Astrocyte (in vitro differentiated cells and primary cell): ENCODE measurements around the gene YBX3. TPM values are rescaled to one million over a fixed set of nuclear protein-coding genes. Genes with fewer than 3 reads are reported as not detected.

Experiments used
- DNase-seq: peaks from one replicate; pipeline ENCODE4 v3.0.0-alpha.2; 2010; ENCODE audit warnings: low read depth
- FAIRE-seq: peaks from 2 replicates; lab custom pipeline; 2011; peaks lifted over from hg19 to GRCh38; lab: Jason Lieb, UNC
- H2AFZ ChIP-seq: 2 replicates; pipeline ENCODE4 v1.6.0; 2012; ENCODE audit warnings: low read depth, low read length, inconsistent platforms
- H3K27ac ChIP-seq: 2 replicates; pipeline ENCODE4 v1.5.1; 2011; ENCODE audit warnings: low read depth, low read length, inconsistent platforms
- H3K27me3 ChIP-seq: 2 replicates; pipeline ENCODE4 v1.6.0; 2011; ENCODE audit warnings: low read length, inconsistent platforms; ENCODE audit not compliant: insufficient read depth
- H3K36me3 ChIP-seq: 2 replicates; pipeline ENCODE4 v1.5.1; 2011; ENCODE audit warnings: low read length, inconsistent platforms; ENCODE audit not compliant: insufficient read depth
- H3K4me1 ChIP-seq: 2 replicates; pipeline ENCODE4 v1.5.1; 2011; ENCODE audit warnings: low read length, inconsistent platforms; ENCODE audit not compliant: insufficient read depth
- H3K4me2 ChIP-seq: 2 replicates; pipeline ENCODE4 v1.6.0; 2012; ENCODE audit warnings: low read length, inconsistent platforms
- H3K4me3 ChIP-seq: 2 replicates; pipeline ENCODE4 v1.5.1; 2011; ENCODE audit warnings: low read depth, mild to moderate bottlenecking, low read length, inconsistent platforms; ENCODE audit not compliant: insufficient read depth
- H3K79me2 ChIP-seq: 2 replicates; pipeline ENCODE4 v1.6.0; 2012; ENCODE audit warnings: mild to moderate bottlenecking, low read length, inconsistent platforms; ENCODE audit not compliant: insufficient read depth
- H3K9ac ChIP-seq: 2 replicates; pipeline ENCODE4 v1.6.0; 2012; ENCODE audit warnings: mild to moderate bottlenecking, low read length, inconsistent platforms
- H3K9me3 ChIP-seq: 2 replicates; pipeline ENCODE4 v1.5.1; 2012; ENCODE audit warnings: low read depth, mild to moderate bottlenecking, low read length, inconsistent platforms; ENCODE audit not compliant: insufficient read depth
- H4K20me1 ChIP-seq: 2 replicates; pipeline ENCODE4 v1.6.0; 2012; ENCODE audit warnings: low read length, inconsistent platforms; ENCODE audit not compliant: insufficient read depth
- H3K27ac Mint-ChIP-seq: one replicate; pipeline ENCODE4 v1.8.0; 2021; ENCODE audit warnings: mild to moderate bottlenecking, mixed read lengths; ENCODE audit not compliant: unreplicated experiment
- H3K27me3 Mint-ChIP-seq: one replicate; pipeline ENCODE4 v1.8.0; 2021; ENCODE audit warnings: low read depth, mixed read lengths; ENCODE audit not compliant: unreplicated experiment
- H3K36me3 Mint-ChIP-seq: one replicate; pipeline ENCODE4 v1.8.0; 2021; ENCODE audit warnings: low read depth, mixed read lengths; ENCODE audit not compliant: unreplicated experiment
- H3K4me1 Mint-ChIP-seq: one replicate; pipeline ENCODE4 v1.8.0; 2021; ENCODE audit warnings: low read depth, mixed read lengths; ENCODE audit not compliant: unreplicated experiment
- H3K4me3 Mint-ChIP-seq: one replicate; pipeline ENCODE4 v1.8.0; 2021; ENCODE audit warnings: mild to moderate bottlenecking, moderate library complexity, mixed read lengths; ENCODE audit not compliant: unreplicated experiment
- H3K9me3 Mint-ChIP-seq: one replicate; pipeline ENCODE4 v1.8.0; 2021; ENCODE audit warnings: mild to moderate bottlenecking, mixed read lengths; ENCODE audit not compliant: unreplicated experiment
- EZH2 ChIP-seq: IDR thresholded peaks from 2 replicates; pipeline ENCODE4 v1.6.1; 2012; ENCODE audit warnings: mild to moderate bottlenecking, low read length, inconsistent platforms; ENCODE audit not compliant: insufficient read depth
- total RNA-seq: library from RNA; stranded (reverse); gene quantifications from 2 replicates; pipeline ENCODE4 v1.2.1, GENCODE V29; 2021
- TF ChIP-seq, protein P1 (sequence below): IDR thresholded peaks from 2 replicates; pipeline ENCODE4 v1.5.1; 2011; ENCODE audit warnings: low read depth, mild to moderate bottlenecking, inconsistent platforms, low read length, moderate library complexity; ENCODE audit not compliant: insufficient read depth

Gene YBX3
- total RNA-seq, 1 donor from 2014 or later, result 527 TPM

DNA sequence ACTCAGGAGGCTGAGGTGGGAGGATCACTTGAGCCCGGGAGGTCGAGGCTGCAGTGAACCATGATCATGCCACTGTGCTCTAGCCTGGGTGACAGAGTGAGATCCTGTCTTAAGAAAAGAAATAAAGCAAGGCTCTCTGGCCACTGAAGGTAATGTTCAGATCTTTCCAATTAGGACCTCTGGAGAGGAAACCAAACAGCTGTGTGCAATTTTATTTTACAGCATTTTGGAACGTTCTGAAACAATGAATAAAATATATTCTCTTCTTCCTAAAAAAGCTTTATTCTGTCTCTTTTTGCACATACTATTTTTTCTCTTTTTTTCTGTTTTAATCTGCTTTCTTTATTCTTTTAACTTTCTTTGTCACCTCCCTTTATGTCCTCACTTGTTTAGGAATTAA, 5.0 kb upstream of the YBX3 start:
- TF ChIP-seq, protein P1, sequence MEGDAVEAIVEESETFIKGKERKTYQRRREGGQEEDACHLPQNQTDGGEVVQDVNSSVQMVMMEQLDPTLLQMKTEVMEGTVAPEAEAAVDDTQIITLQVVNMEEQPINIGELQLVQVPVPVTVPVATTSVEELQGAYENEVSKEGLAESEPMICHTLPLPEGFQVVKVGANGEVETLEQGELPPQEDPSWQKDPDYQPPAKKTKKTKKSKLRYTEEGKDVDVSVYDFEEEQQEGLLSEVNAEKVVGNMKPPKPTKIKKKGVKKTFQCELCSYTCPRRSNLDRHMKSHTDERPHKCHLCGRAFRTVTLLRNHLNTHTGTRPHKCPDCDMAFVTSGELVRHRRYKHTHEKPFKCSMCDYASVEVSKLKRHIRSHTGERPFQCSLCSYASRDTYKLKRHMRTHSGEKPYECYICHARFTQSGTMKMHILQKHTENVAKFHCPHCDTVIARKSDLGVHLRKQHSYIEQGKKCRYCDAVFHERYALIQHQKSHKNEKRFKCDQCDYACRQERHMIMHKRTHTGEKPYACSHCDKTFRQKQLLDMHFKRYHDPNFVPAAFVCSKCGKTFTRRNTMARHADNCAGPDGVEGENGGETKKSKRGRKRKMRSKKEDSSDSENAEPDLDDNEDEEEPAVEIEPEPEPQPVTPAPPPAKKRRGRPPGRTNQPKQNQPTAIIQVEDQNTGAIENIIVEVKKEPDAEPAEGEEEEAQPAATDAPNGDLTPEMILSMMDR, result no peak
- no peak for TF ChIP-seq EZH2
- Histone ChIP-seq H3K27ac (no peak overlapping the region), H3K4me1 (peaks cover 5% of the 10 kb centered on the region), H3K4me3 (no peak overlapping the region), H3K4me2 (no peak overlapping the region), H3K79me2 (peaks cover 8% of the 10 kb centered on the region), H2AFZ (no peak overlapping the region), H3K36me3 (no peaks in the 10 kb centered on the region), H3K9ac (no peak overlapping the region), H4K20me1 (no peaks in the 10 kb centered on the region), H3K9me3 (no peaks in the 10 kb centered on the region), H3K27me3 (peaks cover 5% of the 10 kb centered on the region)
- H3K36me3 Mint-ChIP-seq, result no peaks in the 10 kb centered on the region
- DNase-seq, result no peak
- H3K9me3 Mint-ChIP-seq, result no peaks in the 10 kb centered on the region
- no peak overlapping the region for H3K4me3 Mint-ChIP-seq
- H3K4me1 Mint-ChIP-seq, result peaks cover 4% of the 10 kb centered on the region
- FAIRE-seq, result no peak
- H3K27me3 Mint-ChIP-seq, result peaks cover 6% of the 10 kb centered on the region
- no peak overlapping the region for H3K27ac Mint-ChIP-seq

DNA sequence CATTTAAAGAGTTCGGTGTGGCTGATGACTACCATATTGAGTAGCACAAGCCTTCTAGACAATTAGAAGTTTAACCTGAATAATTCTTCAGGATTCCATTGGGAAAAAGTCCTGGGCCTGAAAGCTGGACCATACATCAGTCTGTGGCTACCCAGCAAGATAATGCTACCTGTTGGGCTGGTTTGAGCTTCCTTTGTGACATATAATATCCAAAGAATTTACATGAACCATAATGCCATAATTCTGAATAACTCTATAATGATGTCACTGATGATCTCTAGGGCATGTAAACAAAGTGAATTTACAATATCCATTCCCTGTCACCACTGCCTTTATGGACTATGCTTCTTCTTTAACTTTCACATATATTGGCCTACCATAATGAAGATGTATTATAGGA, 3.8 kb upstream of the YBX3 start:
- H3K9me3 Mint-ChIP-seq, result no peaks in the 10 kb centered on the region
- Histone ChIP-seq H4K20me1 (peaks cover 6% of the 10 kb centered on the region), H2AFZ (no peak overlapping the region), H3K36me3 (no peaks in the 10 kb centered on the region), H3K79me2 (peaks cover 16% of the 10 kb centered on the region), H3K9me3 (no peaks in the 10 kb centered on the region), H3K27ac (no peak overlapping the region), H3K4me1 (peaks cover 5% of the 10 kb centered on the region), H3K4me3 (no peak overlapping the region), H3K9ac (no peak overlapping the region), H3K4me2 (no peak overlapping the region), H3K27me3 (no peaks in the 10 kb centered on the region)
- no peak overlapping the region for H3K4me3 Mint-ChIP-seq
- peaks cover 3% of the 10 kb centered on the region for H3K4me1 Mint-ChIP-seq
- no peak overlapping the region for H3K27ac Mint-ChIP-seq
- no peak for FAIRE-seq
- TF ChIP-seq, protein P1, result no peak
- no peak for TF ChIP-seq EZH2
- no peaks in the 10 kb centered on the region for H3K36me3 Mint-ChIP-seq
- DNase-seq, result no peak
- peaks cover 2% of the 10 kb centered on the region for H3K27me3 Mint-ChIP-seq

DNA sequence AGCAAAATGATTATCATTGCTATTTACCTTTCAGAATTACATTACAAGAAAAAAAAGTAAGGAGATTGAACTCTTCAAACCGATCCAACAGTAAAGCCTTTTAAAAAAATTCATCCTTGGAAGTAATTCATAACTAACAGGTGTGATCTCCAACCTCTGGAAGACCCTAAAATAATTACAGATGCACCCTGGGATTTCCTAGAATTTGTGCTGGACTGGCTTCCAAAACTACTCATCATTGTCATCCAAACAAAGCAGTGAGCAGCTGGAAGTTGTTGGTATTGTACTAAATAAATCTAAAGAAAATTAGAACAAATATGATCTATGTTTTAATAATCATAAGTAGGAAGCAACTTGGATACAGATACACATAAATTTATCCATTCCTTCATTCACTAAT, 1.9 kb upstream of the YBX3 start:
- Histone ChIP-seq H3K27me3 (no peaks in the 10 kb centered on the region), H3K9me3 (no peaks in the 10 kb centered on the region), H3K9ac (no peak overlapping the region), H3K4me3 (no peak overlapping the region), H2AFZ (no peak overlapping the region), H3K27ac (no peak overlapping the region), H4K20me1 (peaks cover 24% of the 10 kb centered on the region), H3K4me1 (peaks cover 10% of the 10 kb centered on the region), H3K79me2 (peaks cover 35% of the 10 kb centered on the region), H3K4me2 (no peak overlapping the region), H3K36me3 (no peaks in the 10 kb centered on the region)
- H3K9me3 Mint-ChIP-seq, result no peaks in the 10 kb centered on the region
- H3K36me3 Mint-ChIP-seq, result no peaks in the 10 kb centered on the region
- TF ChIP-seq EZH2, result no peak
- TF ChIP-seq, protein P1, result no peak
- H3K4me3 Mint-ChIP-seq, result no peak overlapping the region
- peaks cover 2% of the 10 kb centered on the region for H3K27me3 Mint-ChIP-seq
- FAIRE-seq, result no peak
- H3K27ac Mint-ChIP-seq, result no peak overlapping the region
- peaks cover 12% of the 10 kb centered on the region for H3K4me1 Mint-ChIP-seq
- DNase-seq, result no peak
